ENCODE results near the gene NODAL. TPM values are rescaled to one million over a fixed set of nuclear protein-coding genes. Genes with fewer than 3 reads are reported as not detected.

Gene NODAL
- polyA plus RNA-seq, 1 donor from 2014 or later = not detected

GRCh38 chr10:70481831-70482530 lies 40.5 kb upstream of the NODAL start:
- TF ChIP-seq MXI1 (conservative IDR thresholded peaks at IDR 0.05; ENCODE audit: poor library complexity, severe bottlenecking) = no peak
- no peak for TF ChIP-seq SMC3 (conservative IDR thresholded peaks at IDR 0.05; ENCODE audit: poor library complexity)
- TF ChIP-seq EP300 (conservative IDR thresholded peaks at IDR 0.05; ENCODE audit: poor library complexity, severe bottlenecking) = no peak
- no peak for TF ChIP-seq EZH2 (IDR thresholded peaks at IDR 0.05; ENCODE audit: borderline replicate concordance, insufficient read depth, low read length, poor library complexity, severe bottlenecking)
- TF ChIP-seq TAF1 (IDR thresholded peaks at IDR 0.05; ENCODE audit: low read depth) = no peak
- TF ChIP-seq RAD21 (conservative IDR thresholded peaks at IDR 0.05) = no peak
- TF ChIP-seq, protein P1, sequence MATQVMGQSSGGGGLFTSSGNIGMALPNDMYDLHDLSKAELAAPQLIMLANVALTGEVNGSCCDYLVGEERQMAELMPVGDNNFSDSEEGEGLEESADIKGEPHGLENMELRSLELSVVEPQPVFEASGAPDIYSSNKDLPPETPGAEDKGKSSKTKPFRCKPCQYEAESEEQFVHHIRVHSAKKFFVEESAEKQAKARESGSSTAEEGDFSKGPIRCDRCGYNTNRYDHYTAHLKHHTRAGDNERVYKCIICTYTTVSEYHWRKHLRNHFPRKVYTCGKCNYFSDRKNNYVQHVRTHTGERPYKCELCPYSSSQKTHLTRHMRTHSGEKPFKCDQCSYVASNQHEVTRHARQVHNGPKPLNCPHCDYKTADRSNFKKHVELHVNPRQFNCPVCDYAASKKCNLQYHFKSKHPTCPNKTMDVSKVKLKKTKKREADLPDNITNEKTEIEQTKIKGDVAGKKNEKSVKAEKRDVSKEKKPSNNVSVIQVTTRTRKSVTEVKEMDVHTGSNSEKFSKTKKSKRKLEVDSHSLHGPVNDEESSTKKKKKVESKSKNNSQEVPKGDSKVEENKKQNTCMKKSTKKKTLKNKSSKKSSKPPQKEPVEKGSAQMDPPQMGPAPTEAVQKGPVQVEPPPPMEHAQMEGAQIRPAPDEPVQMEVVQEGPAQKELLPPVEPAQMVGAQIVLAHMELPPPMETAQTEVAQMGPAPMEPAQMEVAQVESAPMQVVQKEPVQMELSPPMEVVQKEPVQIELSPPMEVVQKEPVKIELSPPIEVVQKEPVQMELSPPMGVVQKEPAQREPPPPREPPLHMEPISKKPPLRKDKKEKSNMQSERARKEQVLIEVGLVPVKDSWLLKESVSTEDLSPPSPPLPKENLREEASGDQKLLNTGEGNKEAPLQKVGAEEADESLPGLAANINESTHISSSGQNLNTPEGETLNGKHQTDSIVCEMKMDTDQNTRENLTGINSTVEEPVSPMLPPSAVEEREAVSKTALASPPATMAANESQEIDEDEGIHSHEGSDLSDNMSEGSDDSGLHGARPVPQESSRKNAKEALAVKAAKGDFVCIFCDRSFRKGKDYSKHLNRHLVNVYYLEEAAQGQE (IDR thresholded peaks at IDR 0.05; ENCODE audit: borderline replicate concordance) = no peak
- H3K27me3 ChIP-seq (ENCODE audit: insufficient read depth, low read depth, low read length) = peaks cover 25% of the 10 kb centered on the region
- no peak overlapping the region for H3K27ac ChIP-seq (ENCODE audit: low read length)
- H3K9me3 ChIP-seq (ENCODE audit: low read length) = no peaks in the 10 kb centered on the region
- no peaks in the 10 kb centered on the region for H3F3A ChIP-seq (ENCODE audit: insufficient read depth, low read length, poor library complexity, severe bottlenecking)
- H2AFZ ChIP-seq (ENCODE audit: low read depth, low read length) = no peak overlapping the region
- H4K20me1 ChIP-seq (ENCODE audit: insufficient read depth) = no peaks in the 10 kb centered on the region
- H3K9ac ChIP-seq (ENCODE audit: low read length) = no peak overlapping the region
- no peaks in the 10 kb centered on the region for H3K9me2 ChIP-seq (ENCODE audit: insufficient read depth, low read length)
- no peak overlapping the region for H3K4me3 ChIP-seq (ENCODE audit: low read length)
- H3K36me3 ChIP-seq (ENCODE audit: insufficient read depth, low read length) = no peaks in the 10 kb centered on the region
- H3K4me2 ChIP-seq (ENCODE audit: low read length) = no peak overlapping the region
- no peaks in the 10 kb centered on the region for H3K79me2 ChIP-seq (replicated peaks; ENCODE audit: insufficient read depth, low read length)

GRCh38 chr10:70481105-70481504 lies 39.6 kb upstream of the NODAL start:
- Histone ChIP-seq H3K4me2 (ENCODE audit: low read length) (no peak overlapping the region), H3K4me3 (ENCODE audit: low read length) (no peak overlapping the region), H3K27ac (ENCODE audit: low read length) (no peak overlapping the region), H3K79me2 (replicated peaks; ENCODE audit: insufficient read depth, low read length) (no peaks in the 10 kb centered on the region), H3K9me2 (ENCODE audit: insufficient read depth, low read length) (no peaks in the 10 kb centered on the region), H3K9ac (ENCODE audit: low read length) (no peak overlapping the region), H3K9me3 (ENCODE audit: low read length) (no peaks in the 10 kb centered on the region), H4K20me1 (ENCODE audit: insufficient read depth) (no peaks in the 10 kb centered on the region), H2AFZ (ENCODE audit: low read depth, low read length) (no peak overlapping the region), H3F3A (ENCODE audit: insufficient read depth, low read length, poor library complexity, severe bottlenecking) (no peaks in the 10 kb centered on the region), H3K36me3 (ENCODE audit: insufficient read depth, low read length) (no peaks in the 10 kb centered on the region), H3K27me3 (ENCODE audit: insufficient read depth, low read depth, low read length) (peaks cover 30% of the 10 kb centered on the region)
- no peak for TF ChIP-seq EZH2 (IDR thresholded peaks at IDR 0.05; ENCODE audit: borderline replicate concordance, insufficient read depth, low read length, poor library complexity, severe bottlenecking)
- TF ChIP-seq POLR2AphosphoS5 (IDR thresholded peaks at IDR 0.05) = no peak
- TF ChIP-seq TAF1 (IDR thresholded peaks at IDR 0.05; ENCODE audit: low read depth) = no peak

DNA sequence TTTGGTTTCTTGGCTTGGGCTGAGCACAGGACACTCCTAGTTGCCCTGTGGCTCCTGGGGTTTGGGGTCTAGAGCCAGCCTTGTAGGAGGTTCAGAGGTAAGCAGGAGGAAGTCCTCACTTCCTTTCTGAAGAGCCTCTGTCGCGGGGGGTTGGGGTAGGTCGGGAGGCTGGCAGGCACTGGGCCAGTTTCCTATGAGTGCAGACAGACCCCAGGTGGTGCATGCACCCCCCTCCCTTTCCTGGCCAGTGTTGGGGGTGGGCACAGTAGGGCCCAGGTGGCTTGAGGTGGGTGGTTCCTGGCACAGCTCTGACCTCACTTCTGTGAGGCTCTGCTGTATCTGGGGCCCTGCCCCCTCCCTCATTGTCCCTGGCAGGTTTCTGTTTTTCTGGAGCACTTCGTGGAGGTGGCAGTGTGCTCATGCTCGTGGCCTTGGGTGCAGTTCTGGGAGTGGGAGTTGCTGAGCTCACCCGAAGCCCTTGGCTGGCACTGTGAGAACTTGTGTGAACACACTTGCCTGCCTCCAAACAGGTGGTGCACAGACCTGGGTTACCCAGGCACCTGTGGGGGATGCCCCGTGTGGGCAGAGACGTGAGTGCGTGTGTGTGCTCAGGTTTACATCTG lies 38.9 kb upstream of the NODAL start:
- Histone ChIP-seq H3F3A (ENCODE audit: insufficient read depth, low read length, poor library complexity, severe bottlenecking) (no peaks in the 10 kb centered on the region), H3K9ac (ENCODE audit: low read length) (no peak overlapping the region), H3K36me3 (ENCODE audit: insufficient read depth, low read length) (no peaks in the 10 kb centered on the region), H3K4me2 (ENCODE audit: low read length) (no peak overlapping the region), H3K9me2 (ENCODE audit: insufficient read depth, low read length) (no peaks in the 10 kb centered on the region), H2AFZ (ENCODE audit: low read depth, low read length) (no peak overlapping the region), H3K9me3 (ENCODE audit: low read length) (no peaks in the 10 kb centered on the region), H3K27me3 (ENCODE audit: insufficient read depth, low read depth, low read length) (peaks cover 30% of the 10 kb centered on the region), H3K4me3 (ENCODE audit: low read length) (no peak overlapping the region), H3K79me2 (replicated peaks; ENCODE audit: insufficient read depth, low read length) (no peaks in the 10 kb centered on the region), H4K20me1 (ENCODE audit: insufficient read depth) (no peaks in the 10 kb centered on the region), H3K27ac (ENCODE audit: low read length) (no peak overlapping the region)
- TF ChIP-seq CTCF (IDR thresholded peaks at IDR 0.05; ENCODE audit: poor library complexity, severe bottlenecking) (no peak), SMC3 (conservative IDR thresholded peaks at IDR 0.05; ENCODE audit: poor library complexity) (no peak), MXI1 (conservative IDR thresholded peaks at IDR 0.05; ENCODE audit: poor library complexity, severe bottlenecking) (no peak), EP300 (conservative IDR thresholded peaks at IDR 0.05; ENCODE audit: poor library complexity, severe bottlenecking) (no peak), TAF1 (IDR thresholded peaks at IDR 0.05; ENCODE audit: low read depth) (no peak), POLR2AphosphoS5 (IDR thresholded peaks at IDR 0.05) (no peak), RAD21 (conservative IDR thresholded peaks at IDR 0.05) (no peak), EZH2 (IDR thresholded peaks at IDR 0.05; ENCODE audit: borderline replicate concordance, insufficient read depth, low read length, poor library complexity, severe bottlenecking) (no peak)
- TF ChIP-seq, protein P1 (IDR thresholded peaks at IDR 0.05; ENCODE audit: borderline replicate concordance) = no peak

Measured in neural cell (in vitro differentiated cells).